Brain pericyte (primary cell): ENCODE measurements around the gene DPP7.
"Not testable (repeated sequence)": the region's sequence is repeated elsewhere in the genome, so short reads cannot be mapped to it uniquely, and the experiment has no call there.

Experiments used
- DNase-seq: peaks from one replicate; pipeline ENCODE4 v3.0.0-alpha.2; 2012; ENCODE audit warnings: low read depth, low spot score

Gene DPP7

GRCh38 chr9:137070906-137071275 is 43.6 kb downstream of the DPP7 start:
- no peak for DNase-seq

- no peak for DNase-seq
Measured at GRCh38 chr9:137070201-137070905, 44.2 kb downstream of the DPP7 start, which contains the start of gene SAPCD2. Gene SAPCD2, minus strand, starts transcription at chr9:137070557. Its CDS starts 97 bp downstream, at chr9:137070460.

- no peak for DNase-seq
Measured at GRCh38 chr9:137069508-137070091, 44.9 kb downstream of the DPP7 start.

- DNase-seq = no peak
Measured at GRCh38 chr9:137068539-137069507, 45.7 kb downstream of the DPP7 start.

GRCh38 chr9:137067860-137068538 is 46.5 kb downstream of the DPP7 start:
- no peak for DNase-seq

- no peak for DNase-seq
Measured at GRCh38 chr9:137066096-137066861, 48.3 kb downstream of the DPP7 start.

GRCh38 chr9:137065336-137065967 is 49.1 kb downstream of the DPP7 start:
- no peak for DNase-seq

- DNase-seq = no peak
Measured at GRCh38 chr9:137064880-137065164, 49.7 kb downstream of the DPP7 start.

GRCh38 chr9:137064027-137064879 is 50.3 kb downstream of the DPP7 start:
- DNase-seq = no peak

GRCh38 chr9:137063311-137064026 is 51.1 kb downstream of the DPP7 start:
- DNase-seq = no peak

GRCh38 chr9:137062798-137063197 is 51.7 kb downstream of the DPP7 start:
- DNase-seq = not testable (repeated sequence)

- DNase-seq = no peak
Measured at GRCh38 chr9:137062384-137062783, 52.1 kb downstream of the DPP7 start.
